GM19463 (cell line): ENCODE results near the gene PSMB3.

Experiments
- ATAC-seq: cut with Tn5 transposase; IDR thresholded peaks from one replicate; pipeline ENCODE4 v1.9.1; 2021; ENCODE audit warnings: mild to moderate bottlenecking, moderate library complexity; ENCODE audit not compliant: unreplicated experiment

The PSMB3 gene

DNA sequence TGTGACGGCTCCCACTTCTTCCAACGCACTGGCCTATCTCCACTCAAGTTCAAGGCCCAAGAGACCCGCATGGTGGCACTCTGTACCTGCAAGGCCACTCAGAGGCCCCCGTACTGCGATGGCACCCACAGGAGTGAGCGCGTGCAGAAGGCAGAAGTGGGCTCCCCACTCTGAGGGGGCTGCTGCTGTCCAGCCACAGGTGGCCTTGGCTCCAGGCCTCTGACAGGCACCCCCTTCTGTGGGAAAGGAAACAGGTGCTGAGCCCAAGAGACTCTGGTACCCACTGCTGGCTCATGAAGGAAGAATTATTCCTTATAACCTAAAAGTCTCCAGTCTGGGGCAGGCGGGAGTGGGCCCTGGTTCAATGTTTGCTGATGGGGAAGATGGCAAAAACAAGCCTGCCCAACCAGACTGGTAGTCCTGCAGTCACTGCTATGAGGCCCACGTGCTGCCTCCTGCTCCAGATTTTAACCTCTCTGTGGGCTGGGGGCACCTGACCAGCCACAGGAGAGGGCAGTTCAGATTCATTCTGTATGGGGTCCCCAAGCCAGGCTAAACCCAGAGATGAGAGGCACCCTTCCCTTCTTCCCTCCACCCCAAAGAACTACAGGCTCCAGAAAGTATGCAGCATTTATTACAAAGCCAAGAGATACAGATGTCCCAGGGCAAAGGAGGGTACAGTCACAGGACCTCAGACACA is 19.1 kb upstream of the PSMB3 start:
- no peak for ATAC-seq

- no peak for ATAC-seq
These were observed 18.3 kb upstream of the PSMB3 start for GRCh38 chr17:38733982-38734973.

DNA sequence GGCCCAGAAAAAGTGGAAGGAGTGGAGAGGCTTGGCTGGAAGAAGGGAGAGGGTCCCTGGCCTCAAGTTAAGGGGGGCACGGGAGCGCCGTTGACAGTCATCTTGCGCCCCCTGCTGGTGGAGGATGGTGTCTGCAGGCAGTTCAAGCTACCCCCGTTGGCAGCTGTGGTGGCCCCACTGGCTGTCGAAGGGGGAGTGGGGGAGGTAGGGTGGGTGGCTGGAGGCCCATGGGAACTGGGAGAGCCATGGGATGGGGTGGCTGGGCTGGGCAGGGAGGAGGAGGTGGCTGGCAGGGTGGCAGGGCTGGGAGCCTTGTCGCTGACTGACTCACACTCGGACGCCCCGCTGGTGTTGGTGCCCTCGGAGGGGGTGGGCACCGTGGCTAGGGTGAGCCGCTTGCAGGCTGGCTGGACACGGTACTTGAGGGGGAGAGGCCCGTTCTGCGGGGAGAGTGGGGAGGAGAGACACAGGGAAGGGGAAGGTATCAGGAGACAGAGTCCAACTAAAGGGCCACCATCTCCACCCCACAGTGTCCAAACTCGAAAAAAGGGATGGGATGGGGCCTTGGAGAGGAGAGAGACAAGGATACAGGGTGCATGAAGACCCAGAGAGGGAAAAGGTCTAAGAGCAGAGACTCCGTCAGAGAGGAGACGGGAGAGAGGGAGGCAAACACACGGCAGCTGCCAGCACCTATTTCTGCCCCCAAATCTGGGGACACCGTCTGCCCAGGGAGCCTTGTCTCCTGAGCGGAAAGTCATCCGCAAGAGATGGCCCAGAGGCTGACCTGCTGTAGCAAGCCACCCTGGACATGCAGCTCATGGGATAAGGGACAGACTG is 17.2 kb upstream of the PSMB3 start:
- ATAC-seq: no peak

DNA sequence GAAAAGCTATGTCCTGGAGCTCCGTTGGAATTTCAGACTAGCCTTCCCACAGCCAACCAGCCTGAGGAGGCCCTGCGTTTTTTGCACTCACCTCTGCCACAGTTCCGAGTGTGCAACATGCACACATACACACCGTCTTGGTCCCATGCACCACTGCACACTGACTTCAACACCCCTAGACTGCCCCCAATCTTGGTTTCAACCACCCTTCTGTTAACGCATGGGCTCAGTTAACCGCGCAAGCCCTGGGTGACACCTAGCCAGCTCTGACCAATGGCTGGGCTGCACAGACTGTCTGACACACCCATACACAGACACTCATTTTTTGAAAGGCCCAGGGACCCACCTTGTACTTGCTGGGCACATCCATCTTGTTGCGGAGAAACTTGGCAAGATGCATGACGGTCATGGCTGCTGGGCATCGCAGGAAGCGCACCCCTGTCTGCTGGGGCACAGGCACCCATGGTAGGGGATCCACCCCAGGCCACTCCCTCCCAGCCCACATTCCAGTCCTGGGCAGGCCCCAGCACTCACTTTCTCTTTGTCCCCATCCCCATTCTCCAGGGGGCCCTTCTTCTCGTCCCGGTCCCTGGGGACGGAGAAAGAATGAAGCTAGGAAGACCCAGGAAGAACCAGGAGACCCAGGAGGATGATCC is 14.4 kb upstream of the PSMB3 start:
- ATAC-seq: no peak

- ATAC-seq: no peak
These were observed 13.9 kb upstream of the PSMB3 start for GRCh38 chr17:38738686-38739085.

DNA sequence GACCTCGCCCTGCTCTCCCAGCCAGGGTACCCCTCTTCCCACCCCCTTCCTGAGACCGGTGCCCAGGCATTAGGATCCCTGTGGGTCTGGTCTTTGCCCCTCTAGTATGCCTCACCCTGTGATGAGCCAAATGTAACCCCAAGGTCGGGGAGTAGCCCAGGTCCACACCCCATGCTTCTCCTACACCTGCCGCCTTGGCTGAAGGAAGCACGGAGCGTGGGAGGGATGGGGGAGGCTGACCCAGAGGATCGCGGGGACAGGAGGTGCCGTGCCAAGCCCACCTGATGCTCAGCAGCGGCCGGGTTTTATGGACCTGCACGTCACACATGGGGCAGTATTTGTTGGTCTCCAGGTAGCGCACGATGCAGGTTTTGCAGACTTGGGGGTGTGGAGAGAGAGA is 13.2 kb upstream of the PSMB3 start:
- ATAC-seq: no peak

DNA sequence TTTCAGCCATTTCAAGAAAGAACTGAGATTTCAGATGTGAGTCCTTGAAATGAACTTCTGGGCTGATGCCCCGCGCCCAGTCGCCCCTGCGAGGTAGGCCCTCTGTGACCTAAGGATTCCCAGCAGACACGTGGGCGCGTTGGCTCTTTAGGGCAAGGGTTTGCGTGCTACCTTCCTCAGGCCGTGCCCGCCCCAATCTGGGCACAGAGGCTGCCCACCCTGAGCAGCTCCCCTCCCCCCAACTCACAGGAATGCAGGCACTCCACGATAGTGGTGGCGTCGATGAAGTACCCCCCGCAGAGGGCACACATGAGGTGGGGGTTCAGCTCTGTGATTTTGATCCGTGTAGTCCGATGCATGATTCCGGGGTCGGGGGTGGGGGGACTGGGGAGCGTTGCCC is 12.5 kb upstream of the PSMB3 start:
- ATAC-seq: no peak

GRCh38 chr17:38740806-38741205 is 11.7 kb upstream of the PSMB3 start:
- ATAC-seq: no peak

DNA sequence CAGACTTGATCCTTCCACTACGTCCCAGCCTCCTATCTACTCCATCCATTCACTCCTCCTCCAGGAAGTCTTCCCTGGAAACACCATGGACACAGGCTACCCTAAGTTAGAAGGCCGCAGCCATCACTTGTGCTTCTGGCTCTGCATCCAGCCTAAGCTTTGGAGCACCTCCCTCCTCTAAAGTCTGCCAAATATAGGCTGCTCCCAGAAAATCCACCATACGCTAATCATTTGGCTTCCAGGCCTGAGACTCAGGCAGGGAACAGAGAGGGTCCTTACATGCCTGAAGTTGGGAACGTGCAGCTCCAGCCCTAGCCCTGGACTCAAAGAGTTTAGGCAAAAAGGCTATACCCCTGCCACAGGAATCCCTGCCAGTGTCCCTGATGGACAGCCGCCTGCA is 11.1 kb upstream of the PSMB3 start:
- ATAC-seq: no peak

DNA sequence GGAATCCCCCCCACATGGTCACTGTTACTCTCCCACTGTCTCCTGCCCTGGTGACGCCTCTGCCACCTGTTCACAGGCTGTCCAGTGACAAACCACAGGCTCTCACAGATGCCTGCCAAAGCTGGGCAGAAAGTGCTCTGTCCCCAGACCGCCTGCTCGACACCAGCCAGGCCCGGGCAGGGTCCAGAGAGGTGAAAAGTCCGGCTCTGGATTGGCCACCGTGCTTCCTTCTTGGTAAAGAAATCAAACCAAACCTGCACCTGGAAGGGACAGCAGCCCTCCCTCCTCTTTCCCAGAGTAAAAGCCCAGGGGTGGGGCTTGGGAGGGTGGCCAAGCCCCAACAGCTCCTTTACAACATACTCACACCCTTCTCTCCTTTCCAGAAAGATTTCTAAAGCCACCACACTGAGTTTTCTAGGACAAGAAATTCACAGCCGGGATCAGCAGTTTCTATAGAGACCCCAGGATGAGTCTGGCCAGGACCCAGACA is 10.6 kb upstream of the PSMB3 start:
- ATAC-seq: no peak

DNA sequence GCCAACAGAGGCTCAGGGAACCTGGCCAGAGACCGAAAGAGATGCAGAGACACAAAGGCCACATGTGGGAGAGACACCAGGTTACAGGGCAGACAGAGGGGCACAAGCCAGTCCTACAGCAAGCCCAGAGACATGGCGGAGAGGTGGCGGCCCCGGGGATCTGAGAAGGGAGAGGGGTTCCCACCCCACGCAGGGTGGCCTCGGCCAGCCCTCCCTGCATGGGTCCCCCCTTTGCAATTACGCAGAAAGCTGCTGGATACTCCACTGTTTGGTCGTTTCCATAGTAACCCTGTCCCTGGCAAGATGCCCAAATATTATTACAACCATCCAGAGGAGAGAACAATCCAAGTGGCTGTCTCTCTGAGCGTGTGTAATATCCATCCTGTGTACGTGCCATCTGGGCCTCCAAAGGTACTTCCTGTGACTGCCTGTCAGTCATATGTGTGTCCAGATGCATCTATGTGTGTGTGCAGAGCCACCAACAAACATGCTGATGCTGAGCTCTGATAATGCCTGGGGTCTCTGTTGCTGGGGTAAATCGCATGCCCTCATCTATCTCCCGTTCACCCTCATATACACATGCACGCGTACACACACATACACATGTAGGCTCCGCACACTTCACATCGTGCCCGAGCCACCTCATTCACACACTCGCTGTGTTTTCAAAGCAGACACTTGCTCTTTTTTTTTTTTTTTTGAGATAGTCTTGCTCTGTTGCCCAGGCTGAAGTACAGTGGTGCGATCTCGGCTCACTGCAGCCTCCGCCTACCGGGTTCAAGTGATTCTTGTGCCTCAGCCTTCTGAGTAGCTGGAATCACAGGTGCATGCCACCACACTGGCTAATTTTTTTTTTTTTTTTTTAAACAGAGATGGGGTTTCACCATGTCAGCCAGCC is 9.9 kb upstream of the PSMB3 start:
- ATAC-seq: no peak

GRCh38 chr17:38743556-38744171 is 8.9 kb upstream of the PSMB3 start:
- ATAC-seq: no peak

DNA sequence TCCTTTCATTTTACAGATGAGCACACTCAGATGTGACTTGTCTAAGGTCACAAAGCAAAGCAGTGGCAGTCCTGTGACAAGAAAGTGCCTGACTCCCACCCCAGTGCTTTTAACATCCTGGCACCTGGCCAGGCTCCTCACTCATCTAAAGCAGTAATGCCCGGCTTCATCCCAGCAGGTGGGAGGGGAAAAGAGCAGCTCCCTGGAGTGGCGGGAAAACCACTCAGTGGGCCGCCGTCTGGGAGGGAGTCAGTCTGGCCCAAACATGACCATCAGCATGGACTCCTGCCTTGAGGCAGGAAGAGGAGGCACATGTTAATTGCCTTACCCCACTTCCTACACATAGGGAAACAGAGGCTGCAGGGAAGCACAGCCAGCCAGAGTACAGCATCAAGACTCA is 7.0 kb upstream of the PSMB3 start:
- ATAC-seq: no peak

- no peak for ATAC-seq
These were observed 6.3 kb upstream of the PSMB3 start for GRCh38 chr17:38746004-38746848.

GRCh38 chr17:38746849-38747462 is 5.6 kb upstream of the PSMB3 start:
- no peak for ATAC-seq

DNA sequence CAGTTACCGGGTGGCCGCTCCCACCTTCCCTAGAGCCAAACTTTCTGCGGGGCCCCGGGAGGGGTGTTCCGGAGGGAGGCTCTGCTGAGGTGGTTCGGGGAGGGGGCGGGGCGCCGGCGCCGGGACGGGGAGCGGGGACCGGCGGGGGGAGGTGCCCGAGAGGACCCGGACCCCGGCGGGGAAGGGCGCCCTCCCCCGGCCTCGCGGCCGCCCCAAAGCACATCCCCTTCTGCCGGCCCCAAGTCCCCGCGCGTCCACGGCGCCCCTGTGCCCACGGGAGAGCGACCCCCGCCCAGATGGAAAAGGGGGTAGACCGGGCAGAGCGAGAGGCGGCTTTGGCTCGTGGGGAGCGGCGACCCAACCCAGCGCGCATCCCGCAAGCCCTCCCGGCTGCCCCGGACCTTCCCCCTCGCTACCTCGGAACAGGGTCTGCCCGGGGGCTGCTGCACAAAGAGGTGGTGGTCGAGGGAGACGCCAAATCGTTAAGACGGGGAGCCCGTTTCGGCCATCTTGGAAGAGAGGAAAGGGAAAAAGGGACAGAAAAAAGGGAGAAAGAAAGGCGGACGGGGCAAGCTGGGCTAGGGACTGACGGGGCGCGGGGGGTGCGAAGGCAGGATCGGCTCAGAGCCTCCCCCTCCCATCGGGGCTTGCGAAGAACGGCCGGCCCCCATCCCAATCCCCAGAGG is 4.9 kb upstream of the PSMB3 start:
- no peak for ATAC-seq
